NCI-H2029 (cell line): ENCODE measurements around the gene IGFLR1.
A peak's percentile ranks its signal among the peaks of the same experiment; 100 is the strongest.
"Not testable (repeated sequence)": the region's sequence is repeated elsewhere in the genome, so short reads cannot be mapped to it uniquely, and the experiment has no call there.

Source experiments
- DNase-seq: peaks from one replicate; lab custom pipeline; 2025; lab: John Stamatoyannopoulos, UW

The IGFLR1 gene

GRCh38 chr19:35704218-35704617, 38.0 kb downstream of the IGFLR1 start, which contains the start of gene ZBTB32:
TSS of gene ZBTB32 (plus strand) at chr19:35704558. CDS start at chr19:35714627, 10,069 bp downstream.
- no peak for DNase-seq

DNA sequence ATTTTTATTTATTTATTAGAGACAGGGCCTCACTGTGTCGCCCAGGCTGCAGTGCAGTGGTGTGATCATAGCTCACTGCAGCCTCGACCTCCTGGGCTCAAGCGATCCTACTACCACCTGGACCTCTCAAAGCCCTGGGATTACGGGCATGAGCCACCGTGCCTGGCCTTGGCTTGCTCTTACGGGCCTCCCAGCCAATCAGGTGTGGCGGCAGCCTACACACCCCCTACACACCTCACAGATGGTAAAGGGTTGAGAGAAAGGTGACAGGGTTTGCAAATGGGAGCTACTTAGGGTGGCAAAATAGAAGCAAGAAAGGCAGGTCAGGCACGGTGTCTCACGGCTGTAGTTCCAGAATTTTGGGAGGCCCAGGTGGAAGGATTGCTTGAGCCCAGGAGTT, 38.9 kb downstream of the IGFLR1 start:
- peak; percentile 14 for DNase-seq

DNA sequence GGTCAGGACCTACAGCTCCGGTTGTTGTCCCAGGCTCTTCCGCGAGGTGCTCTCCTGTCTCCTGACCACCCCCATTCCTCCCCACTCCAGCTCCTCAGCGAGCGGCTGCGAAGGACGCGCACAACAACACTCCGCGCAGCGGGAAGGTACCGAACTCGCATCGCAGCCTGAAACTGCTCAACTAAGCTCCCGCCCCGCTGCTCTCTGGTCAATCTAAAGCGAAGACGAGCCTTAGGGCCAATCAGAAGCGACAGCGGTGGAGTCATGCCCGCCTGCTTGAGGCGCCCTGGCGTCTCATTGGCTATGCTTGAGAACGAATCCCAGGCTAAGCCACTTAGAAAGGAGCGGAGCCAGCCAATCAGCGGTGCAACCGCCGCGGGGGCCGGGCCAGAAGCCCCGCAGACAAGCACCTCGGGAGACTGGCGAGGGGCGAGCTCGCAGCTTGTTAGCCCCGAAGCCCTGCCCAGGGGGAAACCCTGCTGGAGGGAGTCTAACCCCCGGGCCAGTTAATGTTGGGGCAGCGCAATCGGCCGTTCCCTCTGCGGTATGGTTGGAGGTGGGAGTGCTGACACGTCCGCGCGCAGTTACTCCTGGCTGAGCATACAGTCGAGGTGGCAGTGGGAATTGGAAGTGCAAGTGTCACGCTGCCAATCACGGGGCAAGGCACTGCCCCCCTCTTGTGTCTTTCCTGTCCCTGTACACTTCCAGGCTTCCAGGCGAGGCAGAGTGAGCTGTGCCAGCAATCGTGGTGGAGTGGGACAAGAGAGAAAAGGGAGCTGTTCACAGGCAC, 39.8 kb downstream of the IGFLR1 start:
- DNase-seq: peak; percentile 97

- DNase-seq: no peak
These were observed 45.4 kb downstream of the IGFLR1 start for GRCh38 chr19:35696835-35697234.

GRCh38 chr19:35695895-35696422, 46.3 kb downstream of the IGFLR1 start:
- DNase-seq: no peak

DNA sequence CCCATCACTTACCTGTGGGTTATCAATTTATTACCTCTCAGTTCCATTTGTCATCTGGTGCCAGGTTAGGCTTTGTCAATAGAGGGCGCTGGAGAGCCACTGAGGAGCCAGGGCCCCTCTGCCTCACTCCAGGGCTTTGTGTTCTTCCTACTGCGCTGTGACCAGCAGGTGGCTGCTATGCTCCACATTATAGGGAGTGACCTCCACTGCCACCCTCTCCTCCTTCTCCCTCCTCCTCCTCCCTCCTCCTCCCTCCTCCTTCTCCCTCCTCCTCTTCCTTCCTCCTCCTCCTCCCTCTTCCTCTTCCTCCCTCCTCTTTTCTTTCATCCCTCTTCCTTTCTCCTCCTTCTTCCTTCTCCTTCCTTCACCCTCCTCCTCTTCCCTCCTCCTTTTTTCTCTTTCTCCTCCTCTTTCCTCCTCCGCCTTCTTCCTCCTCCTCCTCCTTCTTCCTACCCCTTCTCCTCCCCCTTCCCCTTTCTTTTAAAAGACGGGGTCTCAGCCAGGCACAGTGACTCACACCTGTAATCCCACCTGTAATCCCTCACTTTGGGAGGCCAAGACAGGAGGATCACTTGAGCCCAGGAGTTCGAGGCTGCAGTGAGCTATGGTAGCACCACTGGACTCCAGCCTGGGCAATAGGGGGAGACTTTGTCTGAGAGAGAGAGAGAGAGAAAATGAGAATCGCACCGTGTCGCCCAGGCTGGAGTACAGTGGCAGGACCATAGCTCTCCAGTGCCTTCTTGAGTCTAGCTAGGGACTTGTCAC, 48.2 kb downstream of the IGFLR1 start:
- DNase-seq: peak; percentile 91

DNA sequence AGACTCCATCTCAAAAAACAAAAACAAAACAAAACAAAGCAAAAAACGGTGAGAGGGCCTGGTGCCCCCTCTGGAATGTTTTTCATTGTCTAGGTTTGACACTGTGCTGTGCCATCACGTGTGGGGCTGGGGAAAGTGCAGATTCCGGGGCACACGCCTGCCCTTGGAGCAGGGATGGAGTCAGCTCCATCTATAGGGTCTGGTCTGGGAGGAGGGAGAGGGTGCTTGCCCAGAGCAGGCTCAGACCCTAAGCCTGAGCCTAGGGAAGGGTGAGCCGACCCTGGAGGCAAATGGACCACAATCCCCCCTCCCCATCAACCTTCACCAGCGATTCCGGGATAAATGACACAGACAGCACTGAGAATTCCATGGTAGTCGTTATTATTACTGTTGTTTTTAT, 48.8 kb downstream of the IGFLR1 start:
- no peak for DNase-seq

DNA sequence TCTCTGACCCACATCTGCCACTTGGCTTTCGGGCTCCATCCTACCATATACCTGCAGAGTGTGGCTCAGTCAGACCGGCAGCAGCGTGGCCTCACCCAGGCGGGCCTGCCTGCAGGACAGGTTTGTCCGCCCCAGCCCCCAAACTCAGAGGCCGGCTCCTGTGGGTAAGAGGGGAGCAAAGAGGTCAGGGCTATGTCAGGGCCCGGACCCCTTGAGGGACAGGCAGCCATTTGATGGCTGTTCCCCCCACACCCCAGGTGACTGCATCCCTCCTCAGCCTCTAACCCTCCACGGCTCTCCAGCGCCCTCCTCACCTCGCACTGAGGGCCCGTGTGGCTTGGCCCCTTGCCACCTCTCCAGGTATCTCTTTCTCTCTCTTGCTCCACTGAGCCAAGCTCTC, 50.2 kb downstream of the IGFLR1 start:
- peak; percentile 53 for DNase-seq

- not testable (repeated sequence) for DNase-seq
These were observed 51.1 kb downstream of the IGFLR1 start for GRCh38 chr19:35691106-35691505.

DNA sequence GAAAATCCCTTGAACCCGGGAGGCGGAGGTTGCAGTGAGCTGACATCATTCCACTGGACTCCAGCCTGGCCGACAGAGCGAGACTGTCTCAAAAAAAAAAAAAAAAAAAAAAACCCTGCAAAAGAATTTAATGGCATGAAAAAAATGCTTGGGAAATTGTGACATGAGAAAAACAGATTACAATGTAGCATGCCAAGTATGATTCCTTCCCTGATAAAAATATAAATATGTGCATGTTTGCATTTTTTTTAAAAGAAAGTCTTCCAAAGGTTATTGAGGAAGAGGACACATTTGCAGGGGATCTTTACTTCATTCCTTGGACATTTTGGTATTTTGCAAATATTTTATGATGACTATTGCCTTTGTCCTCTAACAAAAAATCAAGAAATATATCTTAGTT, 52.4 kb downstream of the IGFLR1 start:
- no peak for DNase-seq
